Esophagus squamous epithelium (tissue), 5 donors: ENCODE measurements around the gene MDGA2. TPM values are rescaled to one million over a fixed set of nuclear protein-coding genes. Genes with fewer than 3 reads are reported as not detected.

ENCODE experiments used
- DNase-seq: peaks from one replicate; lab custom pipeline; 2025; lab: John Stamatoyannopoulos, UW
- H3K27ac ChIP-seq, 4 donors: fragments of 200-600 bp; sonication (generic); one replicate each; pipeline ENCODE4 v1.5.1; 2016 to 2019; ENCODE audit warnings: mild to moderate bottlenecking in 1 of 4
- H3K27me3 ChIP-seq, 4 donors: fragments of 200-600 bp; sonication (generic); 1 replicate in 3 of 4; 2 replicates in 1 of 4; pipeline versions ENCODE4 v1.5.1 to v1.6.0; 2017 to 2021; ENCODE audit warnings: antibody characterized with exemption in 1 of 4
- H3K36me3 ChIP-seq, 3 donors: fragments of 200-600 bp; sonication (generic); one replicate each; pipeline ENCODE4 v1.5.1; 2016 to 2019
- H3K4me1 ChIP-seq, 3 donors: fragments of 200-600 bp; sonication (generic); one replicate each; pipeline ENCODE4 v1.5.1; 2017 to 2019
- H3K4me3 ChIP-seq, 4 donors: fragments of 200-600 bp; sonication (generic); 1 replicate in 3 of 4; 2 replicates in 1 of 4; pipeline ENCODE4 v1.5.1; 2016 to 2019; ENCODE audit warnings: mild to moderate bottlenecking in 2 of 4, moderate library complexity in 1 of 4
- H3K9me3 ChIP-seq, 3 donors: fragments of 200-600 bp; sonication (generic); one replicate each; pipeline ENCODE4 v1.5.1; 2016 to 2019
- CTCF ChIP-seq, 6 experiments: fragments of 450-650 bp in 4 of 6; fragments of 200-600 bp in 2 of 6; sonication (generic) in 2 of 6; IDR thresholded peaks; one replicate each; pipeline ENCODE4 v1.5.1; 2016 to 2019; ENCODE audit warnings: antibody characterized with exemption in 6 of 6, mild to moderate bottlenecking in 4 of 6, moderate library complexity in 4 of 6
- POLR2A ChIP-seq, 4 donors: fragments of 450-650 bp; IDR thresholded peaks; one replicate each; pipeline ENCODE4 v1.6.1; 2017; ENCODE audit warnings: antibody characterized with exemption in 4 of 4, mild to moderate bottlenecking in 4 of 4, moderate library complexity in 3 of 4
- WGBS, 2 donors: methylation state at CpG; one replicate each; pipeline ENCODE4 v1.1.5; 2018; 5-methylcytosine and 5-hydroxymethylcytosine counted together
- intact Hi-C: fragments of 100-400 bp; cut with DNase I; formaldehyde crosslinking; loops from one replicate; pipeline ENCODE4 v1.15.0; 2022
- total RNA-seq, 4 donors: library from RNA; depleted of rRNA; stranded (reverse); fragments of >200 nt; gene quantifications; one replicate each; pipeline ENCODE4 v1.1.0, GENCODE V29; 2016
- donor health status: DM: yes; HTN: yes; CAD: no.

Gene MDGA2
- total RNA-seq, 4 donors from 2014 or later, result not detected

GRCh38 chr14:47539031-47539461 is 136.4 kb downstream of the MDGA2 start:
- Histone ChIP-seq H3K9me3 (no peaks in the 10 kb centered on the region), H3K27ac (no peak overlapping the region), H3K27me3 (no peaks in the 10 kb centered on the region), H3K4me3 (no peak overlapping the region), H3K36me3 (no peaks in the 10 kb centered on the region), H3K4me1 (no peaks in the 10 kb centered on the region)
- DNase-seq, result no peak
- intact Hi-C loops, result no loop called here
- WGBS, 2 donors, result 45% methylated on average over 1 to 3 of the region's 3 CpGs
- no peak for TF ChIP-seq CTCF (IDR thresholded peaks at IDR 0.05)
- TF ChIP-seq POLR2A (IDR thresholded peaks at IDR 0.05), result no peak

- no peak overlapping the region for H3K27ac ChIP-seq
- no peaks in the 10 kb centered on the region for H3K36me3 ChIP-seq
- no peak for DNase-seq
- WGBS, 2 donors, result 28 to 51% methylated on average over 2 of the region's 2 CpGs
- no peaks in the 10 kb centered on the region for H3K27me3 ChIP-seq
- no peaks in the 10 kb centered on the region for H3K4me1 ChIP-seq
- intact Hi-C loops, result no loop called here
- H3K9me3 ChIP-seq, result no peaks in the 10 kb centered on the region
- TF ChIP-seq CTCF (IDR thresholded peaks at IDR 0.05) (no peak), POLR2A (IDR thresholded peaks at IDR 0.05) (no peak)
- no peak overlapping the region for H3K4me3 ChIP-seq
Measured at GRCh38 chr14:47536341-47536740, 139.1 kb downstream of the MDGA2 start.

GRCh38 chr14:47526591-47527244 is 148.7 kb downstream of the MDGA2 start:
- DNase-seq, result no peak
- Histone ChIP-seq H3K4me3 (no peak overlapping the region), H3K27ac (no peak overlapping the region), H3K27me3 (no peaks in the 10 kb centered on the region), H3K9me3 (no peaks in the 10 kb centered on the region), H3K36me3 (no peaks in the 10 kb centered on the region), H3K4me1 (no peaks in the 10 kb centered on the region)
- 62 to 63% methylated on average over 3 of the region's 3 CpGs for WGBS, 2 donors
- no peak for TF ChIP-seq POLR2A (IDR thresholded peaks at IDR 0.05)
- TF ChIP-seq CTCF (IDR thresholded peaks at IDR 0.05), result no peak
- intact Hi-C loops, result no loop called here

GRCh38 chr14:47524524-47524923 is 150.9 kb downstream of the MDGA2 start:
- no peak for DNase-seq
- no peaks in the 10 kb centered on the region for H3K36me3 ChIP-seq
- intact Hi-C loops, result no loop called here
- TF ChIP-seq POLR2A (IDR thresholded peaks at IDR 0.05) (no peak), CTCF (IDR thresholded peaks at IDR 0.05) (no peak)
- WGBS, 2 donors, result 57 to 60% methylated on average over 4 of the region's 4 CpGs
- H3K4me3 ChIP-seq, result no peak overlapping the region
- no peak overlapping the region for H3K27ac ChIP-seq
- H3K4me1 ChIP-seq, result no peaks in the 10 kb centered on the region
- H3K9me3 ChIP-seq, result no peaks in the 10 kb centered on the region
- H3K27me3 ChIP-seq, result no peaks in the 10 kb centered on the region

- 53 to 55% methylated on average over 3 of the region's 3 CpGs for whole genome bisulfite sequencing, 2 donors
- H3K27ac ChIP-seq, result no peak overlapping the region
- DNase-seq, result no peak
- no peak for TF ChIP-seq POLR2A (IDR thresholded peaks at IDR 0.05)
- no peak for TF ChIP-seq CTCF (IDR thresholded peaks at IDR 0.05)
- no peaks in the 10 kb centered on the region for H3K9me3 ChIP-seq
- intact Hi-C loops, result no loop called here
- H3K4me1 ChIP-seq, result no peaks in the 10 kb centered on the region
- no peak overlapping the region for H3K4me3 ChIP-seq
- no peaks in the 10 kb centered on the region for H3K36me3 ChIP-seq
- no peaks in the 10 kb centered on the region for H3K27me3 ChIP-seq
Measured at GRCh38 chr14:47520382-47520781, 155.0 kb downstream of the MDGA2 start.
